ENCODE data around the gene F2RL2. TPM values are rescaled to one million over a fixed set of nuclear protein-coding genes. Genes with fewer than 3 reads are reported as not detected.

Gene F2RL2
- total RNA-seq, 5 donors from 2014 or later (not counting 1 experiment from before 2014, with no cell fraction given) = 0.09 TPM; not detected in 4

DNA sequence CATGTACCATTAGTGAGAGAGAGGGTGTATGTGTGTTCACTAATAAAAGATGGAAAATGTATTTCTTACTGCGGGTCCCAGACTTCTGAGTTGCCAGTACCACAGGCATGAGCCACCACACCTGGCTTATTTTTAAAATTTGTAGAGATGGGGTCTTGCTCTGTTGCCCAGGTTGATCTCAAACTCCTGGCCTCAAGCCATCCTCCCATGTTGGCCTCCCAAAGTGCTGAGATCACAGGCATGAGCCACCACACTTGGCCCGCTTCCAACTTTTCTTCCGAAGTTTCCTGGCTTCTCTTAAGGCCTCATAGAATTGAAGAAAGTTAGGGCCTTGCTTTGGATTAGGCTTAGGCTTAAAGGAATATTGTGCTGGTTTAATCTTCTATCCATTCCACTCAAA is 40.4 kb upstream of the F2RL2 start:
- H3K9me3 ChIP-seq = no peaks in the 10 kb centered on the region
- no peaks in the 10 kb centered on the region for H3K4me1 ChIP-seq (ENCODE audit: control insufficient read depth in 1 of 2, extremely low read depth in 1 of 2, insufficient read depth in 2 of 2, low read length in 2 of 2)
- ATAC-seq (replicated peaks in 1 of 4) (no peak), DNase-seq (no peak)
- H3K4me3 Mint-ChIP-seq = no peak overlapping the region
- ChIA-PET POLR2A (no interaction called here), CTCF (no interaction called here)
- H3K36me3 Mint-ChIP-seq = peaks cover 67% of the 10 kb centered on the region
- no peak overlapping the region for H3K4me3 ChIP-seq (ENCODE audit: control insufficient read depth in 1 of 2, extremely low read depth in 1 of 2, low read length in 1 of 2)
- H3K9me3 Mint-ChIP-seq = no peaks in the 10 kb centered on the region
- peaks cover 0 to 6% (median 0%) of the 10 kb centered on the region in 3 donors for H3K4me1 Mint-ChIP-seq
- H3K27ac ChIP-seq (ENCODE audit: low read length) = no peak overlapping the region
- WGBS (ENCODE audit: insufficient coverage) = no CpG with 5 or more reads among the region's 3 CpGs
- no peaks in the 10 kb centered on the region for H3K27me3 Mint-ChIP-seq
- H3K27me3 ChIP-seq (replicated peaks in 1 of 2; ENCODE audit: control insufficient read depth in 2 of 2, extremely low read depth in 1 of 2, insufficient read depth in 2 of 2, low read length in 1 of 2) = no peaks in the 10 kb centered on the region
- H3K36me3 ChIP-seq (ENCODE audit: control insufficient read depth in 2 of 2, extremely low read depth in 1 of 2, insufficient read depth in 1 of 2, low read length in 1 of 2) = peaks cover 0 to 64% of the 10 kb centered on the region in 2 donors
- H3K27ac Mint-ChIP-seq = no peak overlapping the region

DNA sequence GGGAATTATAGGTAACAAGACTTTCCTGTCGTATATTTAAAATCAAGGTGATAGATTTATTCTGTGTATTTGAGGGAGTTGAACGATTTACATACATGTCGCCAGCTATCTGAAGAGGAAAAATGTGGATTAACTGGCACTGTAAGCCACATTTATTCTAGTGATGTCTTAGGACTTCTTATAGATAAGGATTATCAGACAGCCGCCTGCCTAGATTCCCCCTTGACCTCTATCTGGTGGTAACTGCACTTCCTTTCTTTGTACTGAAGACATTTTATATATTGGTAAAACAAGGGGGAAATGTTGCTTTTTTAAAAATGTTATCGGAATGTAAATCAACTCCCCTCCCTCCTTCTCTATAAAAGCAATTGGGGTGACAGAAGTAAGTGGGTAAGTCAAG is 39.3 kb upstream of the F2RL2 start:
- H3K4me3 Mint-ChIP-seq = no peak overlapping the region
- H3K36me3 ChIP-seq (ENCODE audit: control insufficient read depth in 2 of 2, extremely low read depth in 1 of 2, insufficient read depth in 1 of 2, low read length in 1 of 2) = peaks cover 0 to 70% of the 10 kb centered on the region in 2 donors
- H3K4me3 ChIP-seq (ENCODE audit: control insufficient read depth in 1 of 2, extremely low read depth in 1 of 2, low read length in 1 of 2) = no peak overlapping the region
- DNase-seq = no peak
- CTCF ChIA-PET = interaction anchor here in 1 of 2 donors (0.8 kb wide), 1 partner anchor 112 kb away, joined by 3 read pairs; no protein-coding TSS in a partner anchor
- H3K27ac Mint-ChIP-seq = no peak overlapping the region
- no peaks in the 10 kb centered on the region for H3K27me3 ChIP-seq (replicated peaks in 1 of 2; ENCODE audit: control insufficient read depth in 2 of 2, extremely low read depth in 1 of 2, insufficient read depth in 2 of 2, low read length in 1 of 2)
- no peak overlapping the region for H3K27ac ChIP-seq (ENCODE audit: low read length)
- no peaks in the 10 kb centered on the region for H3K9me3 ChIP-seq
- POLR2A ChIA-PET = no interaction called here
- H3K27me3 Mint-ChIP-seq = no peaks in the 10 kb centered on the region
- H3K4me1 ChIP-seq (ENCODE audit: control insufficient read depth in 1 of 2, extremely low read depth in 1 of 2, insufficient read depth in 2 of 2, low read length in 2 of 2) = no peaks in the 10 kb centered on the region
- no peak for ATAC-seq (replicated peaks in 1 of 4)
- peaks cover 0 to 6% (median 0%) of the 10 kb centered on the region in 3 donors for H3K4me1 Mint-ChIP-seq
- no peaks in the 10 kb centered on the region for H3K9me3 Mint-ChIP-seq
- WGBS (ENCODE audit: insufficient coverage) = 100% methylated on average over 1 of the region's 5 CpGs
- H3K36me3 Mint-ChIP-seq = peaks cover 71% of the 10 kb centered on the region

DNA sequence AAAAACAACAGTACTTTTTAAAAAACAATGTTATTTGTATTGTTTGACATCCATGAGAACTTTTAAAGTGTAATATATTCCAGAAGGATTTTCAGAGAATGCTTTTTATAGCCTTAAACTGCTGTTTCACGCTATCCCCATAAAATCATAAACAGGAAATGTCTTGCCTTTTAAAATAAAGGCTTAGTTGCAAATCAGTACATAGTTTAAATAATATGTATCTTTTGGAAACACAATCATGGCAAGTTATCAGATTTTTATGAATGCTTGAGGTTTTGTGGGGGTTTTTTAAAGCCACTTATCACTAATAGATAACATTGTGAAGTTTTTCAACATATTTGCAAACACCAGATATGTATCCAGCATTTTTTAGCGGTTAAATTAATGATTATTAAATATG is 37.2 kb upstream of the F2RL2 start:
- ATAC-seq (replicated peaks in 1 of 4) = no peak
- Mint-ChIP-seq H3K4me3 (no peak overlapping the region), H3K9me3 (no peaks in the 10 kb centered on the region), H3K27me3 (no peaks in the 10 kb centered on the region), H3K36me3 (peaks cover 66% of the 10 kb centered on the region), H3K4me1 (peaks cover 0 to 6% (median 0%) of the 10 kb centered on the region in 3 donors), H3K27ac (no peak overlapping the region)
- no peak for DNase-seq
- no CpG with 5 or more reads among the region's 2 CpGs for WGBS (ENCODE audit: insufficient coverage)
- CTCF ChIA-PET = no interaction called here
- H3K4me1 ChIP-seq (ENCODE audit: control insufficient read depth in 1 of 2, extremely low read depth in 1 of 2, insufficient read depth in 2 of 2, low read length in 2 of 2) = no peaks in the 10 kb centered on the region
- H3K27me3 ChIP-seq (replicated peaks in 1 of 2; ENCODE audit: control insufficient read depth in 2 of 2, extremely low read depth in 1 of 2, insufficient read depth in 2 of 2, low read length in 1 of 2) = no peaks in the 10 kb centered on the region
- H3K27ac ChIP-seq (ENCODE audit: low read length) = no peak overlapping the region
- POLR2A ChIA-PET = interaction anchor here in 1 of 2 donors (0.6 kb wide), 1 partner anchor 523 kb away, joined by 3 read pairs; no protein-coding TSS in a partner anchor
- H3K36me3 ChIP-seq (ENCODE audit: control insufficient read depth in 2 of 2, extremely low read depth in 1 of 2, insufficient read depth in 1 of 2, low read length in 1 of 2) = peaks cover 0 to 69% of the 10 kb centered on the region in 2 donors
- H3K4me3 ChIP-seq (ENCODE audit: control insufficient read depth in 1 of 2, extremely low read depth in 1 of 2, low read length in 1 of 2) = no peak overlapping the region
- no peaks in the 10 kb centered on the region for H3K9me3 ChIP-seq

DNA sequence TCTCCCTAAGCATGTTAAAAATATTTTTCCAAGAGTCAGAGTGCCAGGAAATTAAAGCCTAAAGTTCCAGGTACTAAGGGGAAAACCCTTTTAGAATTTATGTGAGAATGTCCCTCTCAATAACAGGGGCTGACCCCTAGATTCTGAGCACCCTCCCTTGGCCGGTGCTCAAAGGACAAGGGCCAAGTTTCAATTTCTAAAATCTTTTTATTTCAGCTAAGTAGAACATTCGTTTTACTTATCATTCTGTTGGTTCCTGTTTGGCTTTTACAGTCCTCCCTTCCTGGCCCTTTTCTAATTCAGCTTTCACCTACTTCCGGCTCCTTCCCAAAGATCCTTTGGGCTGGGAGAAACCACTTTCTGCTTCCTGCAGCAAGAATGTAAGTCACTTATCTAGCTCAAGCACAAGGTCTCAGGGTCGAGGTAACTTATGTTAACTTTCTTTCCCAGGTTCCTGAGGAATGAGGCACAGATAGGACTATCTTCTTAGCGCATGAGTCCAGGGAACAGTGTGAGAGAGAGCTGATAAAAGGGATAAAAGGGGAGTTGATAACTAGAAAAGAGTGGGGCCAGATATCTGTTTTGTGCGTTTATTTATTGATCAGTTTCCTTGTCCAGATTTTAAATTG is 34.6 kb upstream of the F2RL2 start:
- peaks cover 0 to 74% of the 10 kb centered on the region in 2 donors for H3K36me3 ChIP-seq (ENCODE audit: control insufficient read depth in 2 of 2, extremely low read depth in 1 of 2, insufficient read depth in 1 of 2, low read length in 1 of 2)
- WGBS (ENCODE audit: insufficient coverage) = 85% methylated on average over 5 of the region's 6 CpGs
- Mint-ChIP-seq H3K27me3 (no peaks in the 10 kb centered on the region), H3K36me3 (peaks cover 64% of the 10 kb centered on the region), H3K4me3 (no peak overlapping the region), H3K4me1 (peaks cover 0 to 6% (median 0%) of the 10 kb centered on the region in 3 donors), H3K27ac (no peak overlapping the region), H3K9me3 (no peaks in the 10 kb centered on the region)
- H3K27me3 ChIP-seq (replicated peaks in 1 of 2; ENCODE audit: control insufficient read depth in 2 of 2, extremely low read depth in 1 of 2, insufficient read depth in 2 of 2, low read length in 1 of 2) = no peaks in the 10 kb centered on the region
- no peak overlapping the region for H3K27ac ChIP-seq (ENCODE audit: low read length)
- no peaks in the 10 kb centered on the region for H3K9me3 ChIP-seq
- DNase-seq (no peak), ATAC-seq (replicated peaks in 1 of 4) (no peak)
- POLR2A ChIA-PET = interaction anchor here in 1 of 2 donors (0.5 kb wide), 1 partner anchor 238 kb away, joined by 3 read pairs; no protein-coding TSS in a partner anchor
- no peaks in the 10 kb centered on the region for H3K4me1 ChIP-seq (ENCODE audit: control insufficient read depth in 1 of 2, extremely low read depth in 1 of 2, insufficient read depth in 2 of 2, low read length in 2 of 2)
- CTCF ChIA-PET = interaction anchor here in 1 of 2 donors (0.9 kb wide), 1 partner anchor 40 kb away, joined by 3 read pairs; no protein-coding TSS in a partner anchor
- H3K4me3 ChIP-seq (ENCODE audit: control insufficient read depth in 1 of 2, extremely low read depth in 1 of 2, low read length in 1 of 2) = no peak overlapping the region

DNA sequence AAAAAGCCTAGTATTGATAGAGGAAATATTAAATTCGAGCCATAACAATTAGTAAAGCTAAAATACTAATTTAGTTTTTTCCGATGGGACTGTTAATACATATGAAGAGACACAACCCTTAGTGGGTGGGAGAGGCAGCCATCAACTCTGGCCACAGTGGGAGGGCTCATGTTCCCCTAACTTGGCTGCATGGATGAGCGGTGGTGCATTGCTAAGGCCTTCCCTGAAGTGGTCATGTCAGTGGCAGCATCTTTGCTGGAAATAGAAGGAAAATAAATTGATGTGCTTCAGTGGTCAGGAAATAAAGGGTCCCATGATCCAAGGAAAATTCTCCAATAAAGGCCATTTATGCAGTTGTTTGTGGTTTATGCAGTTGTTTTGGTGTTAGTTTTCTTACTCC is 33.9 kb upstream of the F2RL2 start:
- Mint-ChIP-seq H3K4me1 (peaks cover 0 to 2% (median 0%) of the 10 kb centered on the region in 3 donors), H3K36me3 (peaks cover 58% of the 10 kb centered on the region), H3K27me3 (no peaks in the 10 kb centered on the region), H3K9me3 (no peaks in the 10 kb centered on the region), H3K27ac (no peak overlapping the region), H3K4me3 (no peak overlapping the region)
- no peaks in the 10 kb centered on the region for H3K4me1 ChIP-seq (ENCODE audit: control insufficient read depth in 1 of 2, extremely low read depth in 1 of 2, insufficient read depth in 2 of 2, low read length in 2 of 2)
- POLR2A ChIA-PET = interaction anchor here in 1 of 2 donors (0.8 kb wide), 1 partner anchor 32 kb away, joined by 3 read pairs; no protein-coding TSS in a partner anchor
- DNase-seq (no peak), ATAC-seq (replicated peaks in 1 of 4) (no peak)
- H3K4me3 ChIP-seq (ENCODE audit: control insufficient read depth in 1 of 2, extremely low read depth in 1 of 2, low read length in 1 of 2) = no peak overlapping the region
- H3K9me3 ChIP-seq = no peaks in the 10 kb centered on the region
- 100% methylated on average over 1 of the region's 3 CpGs for WGBS (ENCODE audit: insufficient coverage)
- CTCF ChIA-PET = interaction anchor here in 1 of 2 donors (0.9 kb wide), 1 partner anchor 40 kb away, joined by 3 read pairs; no protein-coding TSS in a partner anchor
- no peak overlapping the region for H3K27ac ChIP-seq (ENCODE audit: low read length)
- H3K36me3 ChIP-seq (ENCODE audit: control insufficient read depth in 2 of 2, extremely low read depth in 1 of 2, insufficient read depth in 1 of 2, low read length in 1 of 2) = peaks cover 6 to 73% of the 10 kb centered on the region in 2 donors
- no peaks in the 10 kb centered on the region for H3K27me3 ChIP-seq (replicated peaks in 1 of 2; ENCODE audit: control insufficient read depth in 2 of 2, extremely low read depth in 1 of 2, insufficient read depth in 2 of 2, low read length in 1 of 2)

DNA sequence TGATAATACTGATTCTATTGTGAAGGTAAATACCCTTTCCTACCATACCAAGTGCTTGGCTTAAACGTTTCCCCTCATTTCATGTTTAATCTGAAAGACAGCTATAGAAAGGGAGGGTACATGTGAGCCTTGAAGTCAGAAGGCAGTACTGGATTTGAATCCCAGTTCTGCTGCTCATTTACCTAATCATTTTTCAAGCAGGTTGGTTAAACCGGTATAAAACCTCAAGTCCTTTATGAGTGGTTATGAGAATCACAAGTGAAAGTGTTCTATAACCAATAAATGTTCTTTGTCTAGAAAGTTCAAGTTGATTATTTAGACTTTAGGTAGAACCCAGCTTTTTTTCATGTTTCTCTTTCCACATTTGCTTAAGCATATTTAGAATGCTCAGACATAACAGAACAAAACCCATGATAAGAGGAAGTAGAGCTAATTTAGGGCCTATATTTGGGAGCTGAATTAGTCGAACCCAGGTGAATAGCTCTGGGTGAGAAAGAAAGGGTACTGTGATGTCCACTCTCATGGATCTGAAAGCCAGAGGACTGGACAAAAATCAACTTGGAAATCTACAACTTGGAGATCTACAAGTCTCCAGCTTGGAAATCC is 29.7 kb upstream of the F2RL2 start:
- Mint-ChIP-seq H3K9me3 (peaks cover 9 to 17% (median 16%) of the 10 kb centered on the region in 3 donors), H3K36me3 (peaks cover 68% of the 10 kb centered on the region), H3K27ac (no peak overlapping the region), H3K4me1 (no peaks in the 10 kb centered on the region), H3K27me3 (no peaks in the 10 kb centered on the region), H3K4me3 (no peak overlapping the region)
- no peaks in the 10 kb centered on the region for H3K9me3 ChIP-seq
- no peak overlapping the region for H3K4me3 ChIP-seq (ENCODE audit: control insufficient read depth in 1 of 2, extremely low read depth in 1 of 2, low read length in 1 of 2)
- DNase-seq = no peak
- peaks cover 7 to 58% of the 10 kb centered on the region in 2 donors for H3K36me3 ChIP-seq (ENCODE audit: control insufficient read depth in 2 of 2, extremely low read depth in 1 of 2, insufficient read depth in 1 of 2, low read length in 1 of 2)
- H3K27ac ChIP-seq (ENCODE audit: low read length) = no peak overlapping the region
- H3K4me1 ChIP-seq (ENCODE audit: control insufficient read depth in 1 of 2, extremely low read depth in 1 of 2, insufficient read depth in 2 of 2, low read length in 2 of 2) = no peaks in the 10 kb centered on the region
- no CpG with 5 or more reads among the region's 3 CpGs for WGBS (ENCODE audit: insufficient coverage)
- CTCF ChIA-PET = interaction anchor here in 1 of 2 donors (0.6 to 1.0 kb wide), 2 partner anchors 20 to 343 kb away, joined by 4 to 6 read pairs; no protein-coding TSS in a partner anchor
- no peak for ATAC-seq (replicated peaks in 1 of 4)
- POLR2A ChIA-PET = interaction anchor here in 1 of 2 donors (0.5 kb wide), 1 partner anchor 27 kb away, joined by 4 read pairs; no protein-coding TSS in a partner anchor
- no peaks in the 10 kb centered on the region for H3K27me3 ChIP-seq (replicated peaks in 1 of 2; ENCODE audit: control insufficient read depth in 2 of 2, extremely low read depth in 1 of 2, insufficient read depth in 2 of 2, low read length in 1 of 2)

Measured in T-cell (primary cell).